ENCODE results near the gene MVB12B.

GRCh38 chr9:126429190-126429589 is 102.6 kb downstream of the MVB12B start:
- no peak for TF ChIP-seq YY1 (IDR thresholded peaks at IDR 0.05; ENCODE audit: low read depth, low read length)
- no peak for TF ChIP-seq POLR2AphosphoS5 (IDR thresholded peaks at IDR 0.05; ENCODE audit: low read depth, low read length)
- no peak for TF ChIP-seq EZH2 (IDR thresholded peaks at IDR 0.05; ENCODE audit: low read depth, low read length, severe bottlenecking)
- no peak for TF ChIP-seq CHD2 (IDR thresholded peaks at IDR 0.05; ENCODE audit: low read length)
- no peak for TF ChIP-seq CTCF (IDR thresholded peaks at IDR 0.05; ENCODE audit: control extremely low read depth in 1 of 3, insufficient read depth in 1 of 3, low read depth in 1 of 3, low read length in 3 of 3)
- TF ChIP-seq POLR2A (IDR thresholded peaks at IDR 0.05; ENCODE audit: control extremely low read depth in 1 of 2, low read depth in 2 of 2, low read length in 2 of 2), result no peak
- no peak for TF ChIP-seq JUND (IDR thresholded peaks at IDR 0.05; ENCODE audit: low read length)
- no peak for TF ChIP-seq ZNF274 (IDR thresholded peaks at IDR 0.05; ENCODE audit: borderline replicate concordance, extremely low read depth, low read length)
